Activated CD8-positive, alpha-beta T cell treated with anti-CD3 and anti-CD28 coated beads, Interleukin-2, amount 10 ng/mL, durations not matched to agents 7 days and 5 days (primary cell): ENCODE measurements around the gene AKT1. TPM values are rescaled to one million over a fixed set of nuclear protein-coding genes. Genes with fewer than 3 reads are reported as not detected.

Experiments used
- ATAC-seq: fragments of 150-1000 bp; cut with Tn5 transposase; one replicate; pipeline ENCODE4 v1.10.0; 2021; ENCODE audit warnings: moderate library complexity
- CTCF ChIA-PET: fragments of 350-600 bp; sonication (Branson Sonifier 250); formaldehyde crosslinking; loops from one replicate; lab custom pipeline; 2021; ENCODE audit warnings: antibody characterized with exemption; lab: Charles Lee
- POLR2A ChIA-PET: fragments of 350-600 bp; sonication (Branson Sonifier 250); formaldehyde crosslinking; loops from one replicate; lab custom pipeline; 2021; ENCODE audit warnings: antibody characterized with exemption; lab: Charles Lee
- DNase-seq: peaks from one replicate; pipeline ENCODE4 v3.0.0-alpha.2; 2020
- H3K27ac Mint-ChIP-seq: one replicate; pipeline ENCODE4 v1.8.0; 2021; ENCODE audit warnings: mild to moderate bottlenecking, mixed read lengths
- H3K27me3 Mint-ChIP-seq: one replicate; pipeline ENCODE4 v1.8.0; 2021; ENCODE audit warnings: low read depth, mixed read lengths
- H3K36me3 Mint-ChIP-seq: one replicate; pipeline ENCODE4 v1.8.0; 2021; ENCODE audit warnings: low read depth, mixed read lengths
- H3K4me1 Mint-ChIP-seq: one replicate; pipeline ENCODE4 v1.8.0; 2021; ENCODE audit warnings: low read depth, mixed read lengths
- H3K4me3 Mint-ChIP-seq: one replicate; pipeline ENCODE4 v1.8.0; 2021; ENCODE audit warnings: mild to moderate bottlenecking, mixed read lengths
- H3K9me3 Mint-ChIP-seq: one replicate; pipeline ENCODE4 v1.8.0; 2022; ENCODE audit warnings: mixed read lengths; ENCODE audit not compliant: insufficient read depth
- total RNA-seq, 2 experiments: library from RNA; stranded (reverse); gene quantifications; one replicate each; pipeline ENCODE4 v1.2.3, GENCODE V29; 2021

Gene AKT1
- total RNA-seq, 2 experiments from 2014 or later = 217 to 222 TPM

DNA sequence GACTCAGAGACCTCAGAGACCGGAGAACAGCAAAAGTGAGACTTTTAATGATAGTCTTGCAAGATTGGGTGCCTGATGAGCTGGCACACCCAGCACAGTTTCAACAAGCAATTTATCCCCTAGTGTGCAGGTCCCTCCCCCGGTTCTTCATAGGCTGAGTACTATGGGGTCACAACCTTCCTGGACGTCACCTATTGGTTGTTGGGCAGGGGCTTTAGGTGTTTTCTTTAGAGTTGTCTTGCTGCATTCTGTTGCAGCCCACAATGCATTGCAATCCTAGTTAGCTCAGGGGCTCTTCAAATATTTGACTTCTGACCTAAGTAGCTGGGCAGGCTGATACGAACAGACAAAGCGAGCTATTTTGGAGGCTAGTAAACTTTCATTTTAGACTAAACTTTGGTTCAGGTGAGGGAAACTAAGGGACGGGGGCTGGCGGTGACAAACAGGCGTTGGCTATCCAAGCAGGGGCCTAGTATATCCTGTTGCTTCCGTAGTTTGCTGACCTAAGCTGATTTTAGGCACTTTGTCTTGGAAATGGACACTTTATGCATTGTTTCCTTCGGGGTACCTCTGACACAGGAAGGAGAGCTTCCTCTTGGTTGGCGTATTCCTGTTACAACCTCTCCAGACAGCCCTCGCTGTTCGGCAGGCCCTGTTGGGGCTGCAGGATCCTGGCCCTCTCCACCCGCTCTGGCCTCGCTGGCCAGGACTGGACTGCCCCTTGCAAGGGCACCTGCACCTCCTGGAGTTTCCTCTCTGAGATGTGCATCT is 28.5 kb downstream of the AKT1 start:
- Mint-ChIP-seq H3K4me3 (no peak overlapping the region), H3K4me1 (peaks cover 6% of the 10 kb centered on the region), H3K27ac (no peak overlapping the region), H3K27me3 (no peaks in the 10 kb centered on the region), H3K9me3 (no peaks in the 10 kb centered on the region), H3K36me3 (peaks cover 32% of the 10 kb centered on the region)
- DNase-seq (no peak), ATAC-seq (no peak)
- ChIA-PET POLR2A (interaction anchor here (1.1 kb wide), 1 partner anchor 10 kb away, joined by 3 read pairs; no protein-coding TSS in a partner anchor), CTCF (interaction anchor here (0.8 to 6.6 kb wide), 8 partner anchors 8 to 320 kb away, joined by 3 to 78 read pairs (median 4); partner anchors contain the start of gene SIVA1)

DNA sequence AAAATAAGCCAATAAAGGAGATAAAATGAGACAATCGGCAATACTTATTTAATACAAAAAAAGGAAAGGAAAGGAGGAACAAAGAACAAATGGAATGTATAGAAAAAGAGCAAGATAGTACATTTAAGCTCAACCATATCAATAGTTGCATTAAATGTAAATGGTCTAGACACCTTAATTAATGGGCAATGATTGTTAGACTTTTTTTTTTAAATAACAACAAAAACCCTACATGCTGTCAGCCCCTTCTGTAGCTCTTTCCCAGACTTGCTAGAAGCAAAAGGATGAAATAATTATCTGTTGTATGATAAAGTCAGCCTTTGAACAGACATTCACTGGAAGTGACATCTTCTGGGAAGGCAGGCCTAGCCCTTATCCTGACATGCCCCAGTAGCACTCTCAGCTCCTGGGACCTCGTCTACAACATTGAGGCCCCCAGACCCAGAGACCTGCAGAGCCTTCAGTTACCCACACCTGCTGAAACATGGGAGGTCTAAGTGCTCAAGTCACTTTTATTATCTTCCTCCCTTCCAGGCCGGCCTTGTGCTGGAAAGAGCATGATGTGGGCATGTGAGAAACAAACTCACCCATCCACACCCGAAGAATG is 29.2 kb downstream of the AKT1 start:
- no peak overlapping the region for H3K27ac Mint-ChIP-seq
- peaks cover 6% of the 10 kb centered on the region for H3K4me1 Mint-ChIP-seq
- ATAC-seq = no peak
- H3K9me3 Mint-ChIP-seq = no peaks in the 10 kb centered on the region
- no peak overlapping the region for H3K4me3 Mint-ChIP-seq
- DNase-seq = no peak
- ChIA-PET CTCF (interaction anchor here (0.9 to 6.6 kb wide), 7 partner anchors 8 to 61 kb away, joined by 3 to 78 read pairs (median 4); partner anchors contain the start of gene SIVA1), POLR2A (interaction anchor here (0.7 kb wide), 1 partner anchor 86 kb away, joined by 3 read pairs; no protein-coding TSS in a partner anchor)
- peaks cover 26% of the 10 kb centered on the region for H3K36me3 Mint-ChIP-seq
- no peaks in the 10 kb centered on the region for H3K27me3 Mint-ChIP-seq

DNA sequence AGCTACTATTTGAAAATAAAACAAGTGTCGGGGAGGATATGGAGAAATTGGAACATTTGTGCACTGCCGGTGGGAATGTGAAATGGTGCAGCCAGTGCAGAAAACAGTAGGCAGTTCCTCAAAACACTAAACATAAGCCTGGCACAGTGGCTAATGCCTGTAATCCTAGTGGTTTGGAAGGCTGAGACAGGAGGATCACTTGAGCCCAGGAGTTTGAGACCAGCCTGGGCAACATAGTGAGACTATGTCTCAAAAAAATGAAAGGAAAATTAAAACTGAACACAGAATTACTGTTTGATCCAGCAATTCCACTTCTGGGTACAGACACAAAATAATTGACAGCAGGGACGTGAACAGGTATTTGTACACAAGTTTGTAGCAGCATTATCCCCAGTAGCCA is 30.0 kb downstream of the AKT1 start:
- DNase-seq (no peak), ATAC-seq (no peak)
- ChIA-PET CTCF (interaction anchor here (0.9 to 6.6 kb wide), 3 partner anchors 11 to 62 kb away, joined by 3 to 78 read pairs (median 9); no protein-coding TSS in a partner anchor), POLR2A (interaction anchor here (0.6 to 0.7 kb wide), 2 partner anchors 87 to 176 kb away, joined by 3 read pairs; no protein-coding TSS in a partner anchor)
- H3K4me3 Mint-ChIP-seq = no peak overlapping the region
- peaks cover 20% of the 10 kb centered on the region for H3K36me3 Mint-ChIP-seq
- H3K27ac Mint-ChIP-seq = no peak overlapping the region
- H3K9me3 Mint-ChIP-seq = no peaks in the 10 kb centered on the region
- no peaks in the 10 kb centered on the region for H3K27me3 Mint-ChIP-seq
- H3K4me1 Mint-ChIP-seq = peaks cover 6% of the 10 kb centered on the region

DNA sequence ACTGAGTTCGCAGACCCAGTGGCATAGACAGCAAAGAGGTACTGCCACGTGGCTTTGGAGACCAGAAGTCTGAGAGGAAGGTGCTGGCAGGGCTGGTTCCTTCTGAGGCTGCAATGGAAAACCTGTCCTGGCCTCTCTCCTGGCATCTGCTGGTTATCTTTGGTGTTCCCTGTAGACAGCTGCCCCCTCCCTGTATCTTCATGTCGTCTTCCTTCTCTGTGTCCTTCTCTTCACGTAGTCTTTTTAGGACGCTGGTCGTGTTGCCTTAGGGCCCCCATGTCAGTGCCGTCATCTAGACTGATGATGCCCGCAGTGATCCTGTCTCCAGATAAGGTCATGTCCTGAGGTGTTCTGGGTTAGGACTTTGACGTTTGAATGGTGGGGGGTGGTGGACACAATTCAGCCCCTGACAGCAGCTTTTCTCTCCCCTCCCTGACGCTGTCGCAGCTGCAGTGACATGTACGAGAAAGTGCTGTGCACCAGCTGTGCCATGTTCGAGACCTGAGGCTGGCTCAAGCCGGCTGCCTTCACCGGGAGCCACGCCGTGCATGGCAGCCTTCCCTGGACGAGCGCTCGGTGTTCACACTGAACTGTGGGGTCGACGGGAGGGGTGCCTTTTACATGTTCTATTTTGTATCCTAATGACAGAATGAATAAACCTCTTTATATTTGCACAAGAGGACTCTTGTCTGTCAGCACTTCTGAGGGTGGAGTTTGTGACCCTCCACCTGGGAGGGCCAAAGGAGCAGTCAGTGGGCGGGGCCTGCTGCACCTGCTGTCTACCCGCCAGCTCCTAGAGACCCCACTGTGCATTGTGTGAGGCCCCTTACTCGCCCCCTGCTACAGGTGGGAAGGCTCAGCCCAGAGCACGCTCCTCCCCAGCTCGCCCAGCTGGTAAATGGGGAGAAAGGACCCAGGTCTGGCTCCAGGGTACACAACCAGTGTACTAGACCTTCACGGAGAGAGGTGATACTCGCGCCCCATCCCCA is 36.3 kb downstream of the AKT1 start:
- Mint-ChIP-seq H3K9me3 (no peaks in the 10 kb centered on the region), H3K36me3 (peaks cover 56% of the 10 kb centered on the region), H3K27ac (peak overlapping the region; percentile 32), H3K4me3 (no peak overlapping the region), H3K4me1 (peaks cover 49% of the 10 kb centered on the region), H3K27me3 (no peaks in the 10 kb centered on the region)
- DNase-seq (no peak), ATAC-seq (no peak)
- ChIA-PET POLR2A (no interaction called here), CTCF (interaction anchor here (1.0 to 2.2 kb wide), 2 partner anchors 8 to 9 kb away, joined by 4 to 8 read pairs; no protein-coding TSS in a partner anchor)

DNA sequence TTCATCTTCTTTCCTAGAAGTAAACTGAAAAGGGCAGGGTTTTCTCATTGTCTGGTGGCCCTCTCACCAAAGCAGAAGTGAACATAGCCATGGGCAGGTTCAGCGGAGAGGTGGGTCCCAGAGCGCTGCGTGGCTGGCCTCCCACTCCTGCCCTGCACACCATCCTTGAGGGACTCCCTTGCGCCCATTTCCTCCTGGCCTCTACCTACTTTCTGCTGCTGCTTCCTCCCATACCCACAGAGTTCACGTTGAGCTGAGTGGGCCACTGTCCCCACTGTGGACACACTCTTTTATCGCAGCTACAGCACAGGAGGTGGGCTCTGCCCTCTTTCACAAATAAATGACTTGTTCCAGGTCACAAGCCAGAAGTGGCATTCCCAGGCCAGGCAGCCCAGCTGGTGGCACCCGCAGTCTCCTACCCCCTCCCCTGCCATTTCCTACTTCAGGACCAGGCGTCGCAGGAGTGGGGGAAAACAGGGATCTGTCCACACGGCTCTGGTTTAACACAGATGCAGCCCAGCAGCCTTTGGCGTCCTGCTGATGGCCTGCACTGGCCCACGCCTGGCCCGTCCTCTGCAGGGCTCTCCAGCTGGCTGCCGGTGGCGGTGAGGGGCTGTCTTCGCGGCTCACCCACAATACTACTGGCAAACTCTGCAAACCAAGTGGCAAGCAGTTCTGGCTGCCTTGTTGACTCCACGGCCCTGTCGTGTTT is 37.7 kb downstream of the AKT1 start:
- CTCF ChIA-PET = interaction anchor here (1.0 to 2.9 kb wide), 3 partner anchors 9 to 11 kb away, joined by 4 to 17 read pairs (median 6); no protein-coding TSS in a partner anchor
- POLR2A ChIA-PET = no interaction called here
- no peak overlapping the region for H3K4me3 Mint-ChIP-seq
- no peak for DNase-seq
- no peak for ATAC-seq
- peak overlapping the region; percentile 95 for H3K27ac Mint-ChIP-seq
- H3K36me3 Mint-ChIP-seq = peaks cover 64% of the 10 kb centered on the region
- H3K9me3 Mint-ChIP-seq = no peaks in the 10 kb centered on the region
- no peaks in the 10 kb centered on the region for H3K27me3 Mint-ChIP-seq
- peaks cover 56% of the 10 kb centered on the region for H3K4me1 Mint-ChIP-seq

DNA sequence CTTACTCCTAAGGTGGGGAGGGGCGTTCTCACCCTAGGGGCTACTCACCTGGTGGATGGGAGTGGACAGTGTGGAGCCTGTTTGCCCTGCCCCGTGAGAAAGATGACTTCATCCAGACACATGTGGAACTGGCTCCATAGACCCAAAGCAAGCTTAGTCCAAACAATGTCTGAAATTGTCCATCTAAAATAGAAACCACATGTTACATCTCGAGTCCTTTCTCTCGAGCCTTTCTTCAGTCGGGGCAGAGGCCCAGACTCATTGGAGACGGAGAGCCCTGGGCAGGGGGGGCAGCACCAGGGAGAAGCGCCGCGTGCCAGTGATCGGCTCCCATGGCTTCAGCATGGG is 38.3 kb downstream of the AKT1 start:
- H3K36me3 Mint-ChIP-seq = peaks cover 61% of the 10 kb centered on the region
- peak overlapping the region; percentile 95 for H3K27ac Mint-ChIP-seq
- peaks cover 56% of the 10 kb centered on the region for H3K4me1 Mint-ChIP-seq
- H3K4me3 Mint-ChIP-seq = peak overlapping the region; percentile 49
- H3K27me3 Mint-ChIP-seq = no peaks in the 10 kb centered on the region
- ATAC-seq = no peak
- H3K9me3 Mint-ChIP-seq = no peaks in the 10 kb centered on the region
- DNase-seq = no peak
- ChIA-PET CTCF (interaction anchor here (0.8 to 2.9 kb wide), 3 partner anchors 10 to 68 kb away, joined by 4 to 17 read pairs (median 6); no protein-coding TSS in a partner anchor), POLR2A (interaction anchor here (0.8 kb wide), 1 partner anchor 10 kb away, joined by 3 read pairs; no protein-coding TSS in a partner anchor)

DNA sequence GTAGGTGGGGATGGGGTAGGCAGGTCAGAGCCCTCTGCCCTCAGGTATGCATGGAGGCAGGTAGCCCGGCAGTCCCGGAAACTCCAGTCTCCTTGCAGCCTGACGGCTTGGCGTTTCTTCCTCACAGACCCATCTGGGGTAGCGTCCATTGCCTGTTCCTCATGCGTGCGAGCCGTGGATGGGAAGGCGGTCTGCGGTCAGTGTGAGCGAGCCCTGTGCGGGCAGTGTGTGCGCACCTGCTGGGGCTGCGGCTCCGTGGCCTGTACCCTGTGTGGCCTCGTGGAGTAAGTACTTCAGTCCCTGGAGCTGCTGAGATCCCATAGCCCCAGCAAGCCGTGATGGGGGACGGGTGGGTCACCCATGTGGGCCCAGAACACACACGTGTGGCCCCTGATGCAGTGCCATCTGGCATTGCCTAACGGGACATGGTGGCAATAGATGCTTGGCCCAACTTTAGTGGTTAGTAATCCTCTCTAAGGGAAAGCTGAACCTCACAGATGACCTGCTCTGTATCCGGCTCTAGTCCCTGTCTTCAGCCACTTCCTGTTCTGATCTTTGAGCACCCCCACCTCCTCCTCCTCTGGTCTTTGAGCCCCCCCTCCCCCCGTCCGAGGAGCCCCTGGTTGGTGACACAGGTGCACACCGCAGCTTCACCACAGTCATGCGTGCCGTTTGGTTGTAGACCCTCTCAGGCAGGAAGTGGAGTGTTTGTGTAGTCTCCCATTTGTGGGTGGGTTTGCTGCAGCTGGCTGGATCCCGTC is 38.9 kb downstream of the AKT1 start:
- Mint-ChIP-seq H3K27ac (peak overlapping the region; percentile 95), H3K4me3 (peak overlapping the region; percentile 49), H3K9me3 (no peaks in the 10 kb centered on the region), H3K4me1 (peaks cover 56% of the 10 kb centered on the region), H3K36me3 (peaks cover 58% of the 10 kb centered on the region), H3K27me3 (no peaks in the 10 kb centered on the region)
- ATAC-seq (no peak), DNase-seq (peak; percentile 70)
- ChIA-PET POLR2A (interaction anchor here (0.8 kb wide), 1 partner anchor 11 kb away, joined by 3 read pairs; no protein-coding TSS in a partner anchor), CTCF (interaction anchor here (0.8 to 2.9 kb wide), 3 partner anchors 10 to 69 kb away, joined by 4 to 17 read pairs (median 6); no protein-coding TSS in a partner anchor)

DNA sequence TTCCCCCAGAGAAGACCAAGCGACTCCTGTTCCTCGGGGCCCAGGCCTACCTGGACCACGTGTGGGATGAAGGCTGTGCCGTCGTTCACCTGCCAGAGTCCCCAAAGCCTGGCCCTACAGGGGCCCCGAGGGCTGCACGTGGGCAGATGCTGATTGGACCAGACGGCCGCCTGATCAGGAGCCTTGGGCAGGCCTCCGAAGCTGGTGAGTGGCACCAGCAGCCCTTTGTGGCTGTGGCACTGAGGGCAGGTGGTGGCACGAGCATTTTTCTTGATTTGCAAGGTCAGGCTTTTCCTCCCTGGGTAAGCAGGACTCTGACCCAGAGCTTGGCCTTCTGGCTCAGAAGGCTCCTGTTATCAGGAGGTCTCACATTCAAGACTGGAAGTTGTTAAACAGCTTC is 39.9 kb downstream of the AKT1 start:
- Mint-ChIP-seq H3K4me3 (peak overlapping the region; percentile 91), H3K36me3 (peaks cover 59% of the 10 kb centered on the region), H3K27me3 (no peaks in the 10 kb centered on the region), H3K9me3 (no peaks in the 10 kb centered on the region), H3K4me1 (peaks cover 59% of the 10 kb centered on the region), H3K27ac (peak overlapping the region; percentile 95)
- ATAC-seq (no peak), DNase-seq (no peak)
- POLR2A ChIA-PET = no interaction called here
- CTCF ChIA-PET = interaction anchor here (1.0 to 2.9 kb wide), 2 partner anchors 13 to 72 kb away, joined by 3 to 17 read pairs; no protein-coding TSS in a partner anchor

DNA sequence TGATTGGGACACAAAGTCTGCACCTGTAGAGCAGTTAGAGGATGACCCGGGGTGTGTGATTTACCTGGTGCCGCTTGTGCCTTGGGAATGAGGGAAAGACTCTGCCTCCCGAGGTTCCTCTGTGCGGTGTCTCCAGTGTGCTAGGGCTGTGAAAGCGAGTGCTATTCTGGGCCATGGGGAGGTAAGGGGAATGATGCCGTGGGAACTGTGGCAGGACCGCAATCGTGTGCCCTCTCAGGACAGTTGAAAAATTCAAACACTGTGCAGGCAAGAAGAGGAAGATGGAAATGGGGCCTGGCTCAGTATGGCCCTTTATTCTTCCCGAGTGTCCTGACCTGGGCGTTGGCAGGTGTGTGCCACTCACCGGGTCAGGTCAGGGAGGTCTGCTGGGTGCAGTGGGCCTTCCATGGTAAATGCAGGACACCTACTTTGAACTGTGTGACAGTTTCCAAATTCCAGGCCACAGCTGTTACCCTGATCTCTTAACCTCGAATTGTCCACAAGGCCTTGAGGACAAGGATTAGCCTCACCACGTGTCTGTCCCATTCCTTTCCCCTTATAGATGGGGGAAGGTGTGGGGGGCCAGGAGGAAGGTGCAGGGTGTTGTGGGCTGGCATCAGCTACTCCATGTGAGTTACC is 41.2 kb downstream of the AKT1 start:
- no peak for ATAC-seq
- Mint-ChIP-seq H3K4me1 (peaks cover 55% of the 10 kb centered on the region), H3K9me3 (no peaks in the 10 kb centered on the region), H3K27ac (peak overlapping the region; percentile 95), H3K36me3 (peaks cover 51% of the 10 kb centered on the region), H3K27me3 (no peaks in the 10 kb centered on the region), H3K4me3 (peak overlapping the region; percentile 91)
- POLR2A ChIA-PET = interaction anchor here (0.8 to 2.2 kb wide), 2 partner anchors 9 to 14 kb away, joined by 3 to 9 read pairs; no protein-coding TSS in a partner anchor
- CTCF ChIA-PET = interaction anchor here (0.7 to 1.2 kb wide), 2 partner anchors 11 to 14 kb away, joined by 3 to 4 read pairs; no protein-coding TSS in a partner anchor
- DNase-seq = no peak
